HCT116 (cell line): Measurements from ENCODE around the gene SGIP1. TPM values are rescaled to one million over a fixed set of nuclear protein-coding genes. Genes with fewer than 3 reads are reported as not detected.

Source experiments
- ATAC-seq: fragments of 200-7000 bp; cut with Tn5 transposase; 2 replicates; pipeline ENCODE4 v1.9.1; 2020; ENCODE audit warnings: mild to moderate bottlenecking, moderate library complexity
- BruUV-seq: library from RNA; stranded (reverse); fragments of 400-500 nt; replicated peaks from 2 replicates; lab custom pipeline; 2021; lab: Mats Ljungman, UMichigan
- CTCF ChIA-PET: fragments of 300-600 bp; sonication (Branson Sonifier 250); formaldehyde crosslinking; loops from one replicate; lab custom pipeline; 2021; ENCODE audit warnings: antibody characterized with exemption; lab: Charles Lee
- POLR2A ChIA-PET: fragments of 300-600, 350-600 bp; sonication (Branson Sonifier 250); formaldehyde crosslinking; loops from one replicate; lab custom pipeline; 2021; ENCODE audit warnings: antibody characterized with exemption; lab: Charles Lee
- RAD21 ChIA-PET, 2 experiments: fragments of 300-600 bp; sonication (Branson Sonifier 250); formaldehyde crosslinking; loops; one replicate each; lab custom pipeline; 2023; ENCODE audit warnings: low total read pairs in 2 of 2; ENCODE audit not compliant: uncharacterized antibody in 2 of 2, unreplicated experiment in 2 of 2, low non-redundant PET in 1 of 2; lab: Charles Lee
- DNase-seq: peaks from one replicate; pipeline ENCODE4 v3.0.0-alpha.2; 2010; ENCODE audit warnings: low read depth, low spot score
- H2AFZ ChIP-seq: fragments of 200-600 bp; shearing (Covaris generic), sonication (generic); 2 replicates; pipeline ENCODE4 v1.6.1; 2017; ENCODE audit warnings: low read depth, mixed run types, mixed read lengths, antibody characterized with exemption, low read length; ENCODE audit not compliant: poor library complexity, severe bottlenecking
- H3K27ac ChIP-seq: 2 replicates; pipeline ENCODE4 v1.5.1; 2012; ENCODE audit warnings: low read depth, low read length
- H3K27me3 ChIP-seq: fragments of 200-600 bp; sonication (generic); 2 replicates; pipeline ENCODE4 v1.6.1; 2016; ENCODE audit warnings: mixed run types, low read length, mixed read lengths; ENCODE audit not compliant: insufficient read depth
- H3K36me3 ChIP-seq, 2 experiments: fragments of 200-500 bp in 1 of 2; fragments of 200-600 bp in 1 of 2; sonication (Bioruptor generic) in 1 of 2; sonication (generic) in 1 of 2; 2 replicates each; pipeline versions ENCODE4 v1.5.1 to v1.6.1; 2014 to 2016; ENCODE audit warnings: low read length in 2 of 2, inconsistent platforms in 1 of 2, mixed read lengths in 1 of 2, mixed run types in 1 of 2; ENCODE audit not compliant: insufficient read depth in 2 of 2, control insufficient read depth in 1 of 2
- H3K4me1 ChIP-seq, 2 experiments: fragments of 200-600 bp in 1 of 2; sonication (generic) in 1 of 2; 2 replicates each; pipeline versions ENCODE4 v1.5.1 to v1.6.1; 2012 to 2017; ENCODE audit warnings: low read length in 2 of 2, inconsistent platforms in 1 of 2, mild to moderate bottlenecking in 1 of 2, mixed read lengths in 1 of 2, mixed run types in 1 of 2, moderate library complexity in 1 of 2; ENCODE audit not compliant: insufficient read depth in 2 of 2, control insufficient read depth in 1 of 2
- H3K4me2 ChIP-seq: fragments of 200-600 bp; sonication (generic); 2 replicates; pipeline ENCODE4 v1.6.1; 2017; ENCODE audit warnings: mixed run types, low read length, mixed read lengths
- H3K4me3 ChIP-seq, 2 experiments: fragments of 200-600 bp in 1 of 2; sonication (generic) in 1 of 2; replicated peaks in 1 of 2; 2 replicates each; pipeline ENCODE4 v1.5.1; 2011 to 2016; ENCODE audit warnings: low read length in 2 of 2, control low read depth in 1 of 2, low read depth in 1 of 2, mild to moderate bottlenecking in 1 of 2, mixed read lengths in 1 of 2, mixed run types in 1 of 2
- H3K79me2 ChIP-seq: fragments of 200-600 bp; sonication (generic); 2 replicates; pipeline ENCODE4 v1.6.1; 2017; ENCODE audit warnings: mild to moderate bottlenecking, mixed run types, low read length, moderate library complexity, mixed read lengths; ENCODE audit not compliant: insufficient read depth
- H3K9ac ChIP-seq: fragments of 200-600 bp; sonication (generic); 2 replicates; pipeline ENCODE4 v1.6.1; 2016; ENCODE audit warnings: low read length, mixed read lengths
- H3K9me2 ChIP-seq: fragments of 200-600 bp; sonication (generic), shearing (Covaris generic); 2 replicates; pipeline ENCODE4 v1.6.1; 2017; ENCODE audit warnings: mixed run types, mild to moderate bottlenecking, moderate library complexity; ENCODE audit not compliant: insufficient read depth
- H3K9me3 ChIP-seq, 2 experiments: fragments of 200-500 bp in 1 of 2; fragments of 200-600 bp in 1 of 2; sonication (Bioruptor generic) in 1 of 2; sonication (generic) in 1 of 2; 2 replicates each; pipeline ENCODE4 v1.6.1; 2014 to 2017; ENCODE audit warnings: low read length in 2 of 2, mixed read lengths in 2 of 2, inconsistent platforms in 1 of 2, low read depth in 1 of 2, mild to moderate bottlenecking in 1 of 2, mixed run types in 1 of 2, moderate library complexity in 1 of 2; ENCODE audit not compliant: control insufficient read depth in 1 of 2, insufficient read depth in 1 of 2
- H4K20me1 ChIP-seq: fragments of 200-600 bp; sonication (generic), shearing (Covaris generic); 2 replicates; pipeline ENCODE4 v1.6.1; 2017; ENCODE audit warnings: mixed run types, mild to moderate bottlenecking, moderate library complexity; ENCODE audit not compliant: insufficient read depth
- ATF3 ChIP-seq: IDR thresholded peaks from 2 replicates; pipeline ENCODE4 v1.6.1; 2012
- CBX3 ChIP-seq: IDR thresholded peaks from 2 replicates; pipeline ENCODE4 v1.6.1; 2012; ENCODE audit warnings: low read depth
- CEBPB ChIP-seq: IDR thresholded peaks from 2 replicates; pipeline ENCODE4 v1.6.1; 2012; ENCODE audit warnings: low read depth
- CTCF ChIP-seq, 3 experiments: fragments of 200-600 bp in 1 of 3; sonication (generic) in 1 of 3; IDR thresholded peaks in 2 of 3; conservative IDR thresholded peaks in 1 of 3; 2 replicates each; pipeline ENCODE4 v1.5.1; 2012 to 2017; ENCODE audit warnings: low read depth in 2 of 3, low read length in 2 of 3, antibody characterized with exemption in 1 of 3, borderline replicate concordance in 1 of 3, control low read depth in 1 of 3, mild to moderate bottlenecking in 1 of 3, mixed read lengths in 1 of 3, mixed run types in 1 of 3, moderate library complexity in 1 of 3; ENCODE audit not compliant: insufficient read depth in 1 of 3
- EGR1 ChIP-seq: IDR thresholded peaks from 2 replicates; pipeline ENCODE4 v1.6.1; 2012; ENCODE audit warnings: low read depth
- EZH2 ChIP-seq: fragments of 200-600 bp; sonication (generic); IDR thresholded peaks from 2 replicates; pipeline ENCODE4 v1.6.1; 2017; ENCODE audit warnings: antibody characterized with exemption, mixed run types
- EZH2phosphoT487 ChIP-seq: fragments of 200-600 bp; IDR thresholded peaks from 2 replicates; pipeline ENCODE4 v1.6.1; 2018; ENCODE audit warnings: antibody characterized with exemption, borderline replicate concordance
- POLR2A ChIP-seq: IDR thresholded peaks from 2 replicates; pipeline ENCODE4 v1.7.0; 2011; ENCODE audit warnings: borderline replicate concordance; ENCODE audit not compliant: insufficient read depth, insufficient read length; ENCODE audit errors: extremely low read depth
- POLR2AphosphoS5 ChIP-seq: IDR thresholded peaks from 2 replicates; pipeline ENCODE4 v1.6.1; 2011; ENCODE audit warnings: mild to moderate bottlenecking, low read depth, low read length, moderate library complexity
- RAD21 ChIP-seq: IDR thresholded peaks from 2 replicates; pipeline ENCODE4 v1.6.1; 2012; ENCODE audit warnings: low read depth, mild to moderate bottlenecking
- SIN3A ChIP-seq: IDR thresholded peaks from 2 replicates; pipeline ENCODE4 v1.6.1; 2012; ENCODE audit warnings: low read depth
- SP1 ChIP-seq: IDR thresholded peaks from 2 replicates; pipeline ENCODE4 v1.6.1; 2012; ENCODE audit warnings: low read depth
- SRF ChIP-seq: IDR thresholded peaks from 2 replicates; pipeline ENCODE4 v1.6.1; 2012; ENCODE audit warnings: low read depth
- TCF7L2 ChIP-seq: IDR thresholded peaks from 2 replicates; pipeline ENCODE4 v1.7.0; 2011; ENCODE audit warnings: borderline replicate concordance, inconsistent platforms; ENCODE audit not compliant: insufficient read depth, insufficient read length; ENCODE audit errors: extremely low read depth
- ZFX ChIP-seq: fragments of 450-650 bp; IDR thresholded peaks from 2 replicates; pipeline ENCODE4 v1.6.1; 2017
- ZNF274 ChIP-seq: fragments of 200-500 bp; sonication (Bioruptor generic); IDR thresholded peaks from 2 replicates; pipeline ENCODE4 v1.6.1; 2014; ENCODE audit warnings: mild to moderate bottlenecking, low read depth, low read length, inconsistent platforms
- intact Hi-C: fragments of 100-400 bp; cut with micrococcal nuclease; formaldehyde crosslinking; loops from 2 replicates; pipeline ENCODE4 v1.10.0; 2022
- total RNA-seq: library from RNA; stranded (reverse); gene quantifications from one replicate; pipeline ENCODE4 v1.2.1, GENCODE V29; 2021; ENCODE audit not compliant: unreplicated experiment

The SGIP1 gene
- total RNA-seq, 1 experiment from 2014 or later: 0.15 TPM

- H3K4me2 ChIP-seq: peak overlapping the region; percentile 37
- no peaks in the 10 kb centered on the region for H3K79me2 ChIP-seq
- no TSS peak for BruUV-seq
- DNase-seq (no peak), ATAC-seq (peak; percentile 50; the same call in 1 of the 2 replicates)
- H3K27me3 ChIP-seq: no peaks in the 10 kb centered on the region
- H3K27ac ChIP-seq: no peak overlapping the region
- H3K4me1 ChIP-seq: peaks cover 0 to 12% of the 10 kb centered on the region in 2 experiments; a peak in 2 of 4 replicates
- RAD21 ChIA-PET: no interaction called here
- TF ChIP-seq EZH2: no peak
- no peak for TF ChIP-seq ATF3
- no peak for TF ChIP-seq CBX3
- no peak for TF ChIP-seq ZNF274
- no peak for TF ChIP-seq RAD21
- TF ChIP-seq SRF: no peak
- TF ChIP-seq POLR2A: no peak
- no peak for TF ChIP-seq SP1
- no peak for TF ChIP-seq CTCF (IDR thresholded peaks at IDR 0.05 in 2 of 3, conservative IDR thresholded peaks at IDR 0.05 in 1 of 3; ENCODE audit: borderline replicate concordance in 1 of 3, insufficient read depth in 1 of 3, low read depth in 2 of 3, low read length in 2 of 3)
- TF ChIP-seq EZH2phosphoT487: no peak
- no peak for TF ChIP-seq ZFX
- no peak for TF ChIP-seq SIN3A
- TF ChIP-seq POLR2AphosphoS5: no peak
- no peak for TF ChIP-seq TCF7L2
- no peak for TF ChIP-seq EGR1
- no peak for TF ChIP-seq CEBPB
- intact Hi-C loops: no loop called here
- no peak overlapping the region for H3K9ac ChIP-seq
- H3K9me3 ChIP-seq: no peaks in the 10 kb centered on the region
- CTCF ChIA-PET: no interaction called here
- no peak overlapping the region for H3K4me3 ChIP-seq
- H4K20me1 ChIP-seq: no peaks in the 10 kb centered on the region
- H3K9me2 ChIP-seq: no peaks in the 10 kb centered on the region
- H3K36me3 ChIP-seq: no peaks in the 10 kb centered on the region
- POLR2A ChIA-PET: no interaction called here
- peak overlapping the region; percentile 99 for H2AFZ ChIP-seq
Observed at GRCh38 chr1:66598670-66599069, 64.7 kb downstream of the SGIP1 start.
